ENCODE measurements around the gene PRKCE. TPM values are rescaled to one million over a fixed set of nuclear protein-coding genes. Genes with fewer than 3 reads are reported as not detected.

PRKCE gene
- total RNA-seq, 1 experiment from 2014 or later: 14.0 TPM

- no peak for ATAC-seq
- in situ Hi-C loops (cut with HindIII; ENCODE audit: low pct_unique_long_range_greater_than_20kb, low sequenced_read_pairs): no loop called here
- CTCF ChIA-PET: no interaction called here
- intact Hi-C loops (cut with micrococcal nuclease; ENCODE audit: unreplicated experiment): no loop called here
- no peaks in the 10 kb centered on the region for H3K36me3 ChIP-seq (ENCODE audit: control insufficient read depth, insufficient read depth, low read length)
- no peak for DNase-seq (ENCODE audit: low read depth, low spot score)
- no peaks in the 10 kb centered on the region for H3K9me3 ChIP-seq (ENCODE audit: control insufficient read depth, insufficient read depth, low read depth, low read length)
- BruUV-seq (replicated peaks): no TSS peak
- H3K4me3 ChIP-seq (ENCODE audit: low read depth in 2 of 2, low read length in 2 of 2): no peak overlapping the region
- H3K27ac ChIP-seq (ENCODE audit: low read length): no peak overlapping the region
- no peaks in the 10 kb centered on the region for H3K4me1 ChIP-seq (ENCODE audit: control insufficient read depth, insufficient read depth, low read length)
- TF ChIP-seq TCF7L2 (IDR thresholded peaks at IDR 0.05; ENCODE audit: low read depth, low read length): no peak
- no peak for TF ChIP-seq REST (IDR thresholded peaks at IDR 0.05; ENCODE audit: insufficient read depth in 1 of 2, low read depth in 2 of 2, low read length in 1 of 2)
- no peak for TF ChIP-seq CTCF (IDR thresholded peaks at IDR 0.05)
- no peak for TF ChIP-seq POLR2AphosphoS5 (IDR thresholded peaks at IDR 0.05; ENCODE audit: low read depth, low read length)
- TF ChIP-seq SIN3A (IDR thresholded peaks at IDR 0.05; ENCODE audit: borderline replicate concordance, insufficient read depth, low read depth, low read length): no peak
- H3K27me3 ChIP-seq (ENCODE audit: control insufficient read depth, insufficient read depth, low read length): no peaks in the 10 kb centered on the region
- POLR2A ChIA-PET: no interaction called here
These were observed 349.8 kb downstream of the PRKCE start for GRCh38 chr2:46001290-46001689.

- TF ChIP-seq SIN3A (IDR thresholded peaks at IDR 0.05; ENCODE audit: borderline replicate concordance, insufficient read depth, low read depth, low read length) (no peak), POLR2AphosphoS5 (IDR thresholded peaks at IDR 0.05; ENCODE audit: low read depth, low read length) (no peak), CTCF (IDR thresholded peaks at IDR 0.05) (no peak), TCF7L2 (IDR thresholded peaks at IDR 0.05; ENCODE audit: low read depth, low read length) (no peak), REST (IDR thresholded peaks at IDR 0.05; ENCODE audit: insufficient read depth in 1 of 2, low read depth in 2 of 2, low read length in 1 of 2) (no peak)
- no peak for ATAC-seq
- Histone ChIP-seq H3K27ac (ENCODE audit: low read length) (no peak overlapping the region), H3K36me3 (ENCODE audit: control insufficient read depth, insufficient read depth, low read length) (no peaks in the 10 kb centered on the region), H3K4me3 (ENCODE audit: low read depth in 2 of 2, low read length in 2 of 2) (no peak overlapping the region), H3K27me3 (ENCODE audit: control insufficient read depth, insufficient read depth, low read length) (no peaks in the 10 kb centered on the region), H3K9me3 (ENCODE audit: control insufficient read depth, insufficient read depth, low read depth, low read length) (no peaks in the 10 kb centered on the region), H3K4me1 (ENCODE audit: control insufficient read depth, insufficient read depth, low read length) (no peaks in the 10 kb centered on the region)
- intact Hi-C loops (cut with micrococcal nuclease; ENCODE audit: unreplicated experiment): no loop called here
- in situ Hi-C loops (cut with HindIII; ENCODE audit: low pct_unique_long_range_greater_than_20kb, low sequenced_read_pairs): no loop called here
- BruUV-seq (replicated peaks): no TSS peak
- ChIA-PET POLR2A (no interaction called here), CTCF (no interaction called here)
- no peak for DNase-seq (ENCODE audit: low read depth, low spot score)
These were observed 350.4 kb downstream of the PRKCE start for GRCh38 chr2:46001741-46002506.
